ENCODE results near the gene PDE6H.

DNA sequence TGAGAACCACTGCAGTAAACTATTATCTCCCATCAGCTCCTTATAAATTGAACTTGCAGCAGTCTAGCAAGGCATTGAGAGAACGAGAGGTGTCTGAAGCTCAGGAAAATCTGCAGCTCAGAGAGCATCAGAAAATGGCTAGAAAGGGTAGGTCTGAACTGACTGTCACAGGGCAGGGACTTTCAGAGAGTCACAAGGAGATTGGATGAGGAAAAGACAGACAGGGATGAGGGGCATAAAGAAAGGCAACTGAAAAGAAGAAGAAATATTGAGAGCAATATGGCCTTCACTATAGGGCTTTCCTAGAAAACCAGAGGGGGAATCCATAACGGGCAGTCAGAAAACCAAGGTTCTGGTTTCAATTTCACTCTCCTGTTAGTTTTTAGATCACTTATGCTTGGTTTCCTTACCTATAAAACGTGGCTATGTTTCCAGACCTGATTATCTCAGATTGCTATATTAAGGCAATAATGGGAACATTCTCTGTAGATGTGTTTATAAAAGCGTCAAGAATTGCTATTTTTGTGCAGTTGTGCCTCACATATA is 40.9 kb downstream of the PDE6H start:
- no peak for TF ChIP-seq POLR2AphosphoS5 (IDR thresholded peaks at IDR 0.05)
- TF ChIP-seq, protein P1, sequence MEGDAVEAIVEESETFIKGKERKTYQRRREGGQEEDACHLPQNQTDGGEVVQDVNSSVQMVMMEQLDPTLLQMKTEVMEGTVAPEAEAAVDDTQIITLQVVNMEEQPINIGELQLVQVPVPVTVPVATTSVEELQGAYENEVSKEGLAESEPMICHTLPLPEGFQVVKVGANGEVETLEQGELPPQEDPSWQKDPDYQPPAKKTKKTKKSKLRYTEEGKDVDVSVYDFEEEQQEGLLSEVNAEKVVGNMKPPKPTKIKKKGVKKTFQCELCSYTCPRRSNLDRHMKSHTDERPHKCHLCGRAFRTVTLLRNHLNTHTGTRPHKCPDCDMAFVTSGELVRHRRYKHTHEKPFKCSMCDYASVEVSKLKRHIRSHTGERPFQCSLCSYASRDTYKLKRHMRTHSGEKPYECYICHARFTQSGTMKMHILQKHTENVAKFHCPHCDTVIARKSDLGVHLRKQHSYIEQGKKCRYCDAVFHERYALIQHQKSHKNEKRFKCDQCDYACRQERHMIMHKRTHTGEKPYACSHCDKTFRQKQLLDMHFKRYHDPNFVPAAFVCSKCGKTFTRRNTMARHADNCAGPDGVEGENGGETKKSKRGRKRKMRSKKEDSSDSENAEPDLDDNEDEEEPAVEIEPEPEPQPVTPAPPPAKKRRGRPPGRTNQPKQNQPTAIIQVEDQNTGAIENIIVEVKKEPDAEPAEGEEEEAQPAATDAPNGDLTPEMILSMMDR (IDR thresholded peaks at IDR 0.05): no peak

All from sigmoid colon (tissue), 4 donors.